GM19240 (cell line): ENCODE results near the gene ADM.

Source experiments
- DNase-seq: peaks from one replicate; pipeline ENCODE4 v3.0.0; 2011; ENCODE audit warnings: low spot score; ENCODE audit not compliant: insufficient read length

Gene ADM

DNA sequence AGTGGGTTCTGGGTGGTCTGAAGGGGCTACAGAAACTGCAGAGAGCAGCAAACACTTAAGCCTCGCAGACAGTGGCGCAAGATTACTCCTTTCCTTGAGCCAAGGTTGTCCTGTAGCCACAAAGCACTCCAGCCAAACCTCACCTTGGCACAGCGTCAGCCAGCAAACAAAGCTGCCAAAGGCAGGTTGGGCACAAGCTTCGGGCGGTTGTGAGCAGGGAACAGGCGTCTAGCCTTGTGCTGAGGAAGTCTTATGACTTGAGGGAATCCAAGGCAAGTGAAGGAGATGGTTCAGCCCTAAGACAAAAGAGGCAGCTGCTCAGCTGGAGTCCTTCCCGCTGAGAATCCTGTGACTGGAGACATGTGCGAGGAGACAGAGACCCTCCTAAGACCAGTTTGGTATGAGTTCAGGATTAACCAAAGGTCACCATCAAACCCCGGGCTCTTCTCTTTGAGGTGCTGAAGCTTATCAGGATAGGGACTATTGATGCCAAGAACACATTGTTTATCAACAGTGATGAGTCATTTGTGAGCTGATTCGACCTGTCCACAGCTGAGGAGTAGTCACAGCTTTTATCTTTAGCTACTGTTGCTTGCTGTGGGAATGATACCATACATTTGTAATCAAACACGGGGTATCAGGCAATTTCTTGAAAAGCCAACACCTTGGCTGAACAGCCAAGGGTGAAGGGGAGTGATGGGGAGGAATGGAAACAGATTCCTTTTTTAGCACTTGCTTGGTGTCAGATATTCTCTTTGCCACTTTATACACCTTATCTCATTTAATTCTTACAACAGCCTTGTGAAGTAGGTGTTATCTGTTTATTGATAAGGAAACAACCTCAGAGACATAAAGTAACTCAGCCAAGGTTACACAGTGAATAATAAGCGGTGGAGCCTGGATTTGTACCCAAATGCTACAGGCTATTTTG is 4.6 kb downstream of the ADM start:
- no peak for DNase-seq

DNA sequence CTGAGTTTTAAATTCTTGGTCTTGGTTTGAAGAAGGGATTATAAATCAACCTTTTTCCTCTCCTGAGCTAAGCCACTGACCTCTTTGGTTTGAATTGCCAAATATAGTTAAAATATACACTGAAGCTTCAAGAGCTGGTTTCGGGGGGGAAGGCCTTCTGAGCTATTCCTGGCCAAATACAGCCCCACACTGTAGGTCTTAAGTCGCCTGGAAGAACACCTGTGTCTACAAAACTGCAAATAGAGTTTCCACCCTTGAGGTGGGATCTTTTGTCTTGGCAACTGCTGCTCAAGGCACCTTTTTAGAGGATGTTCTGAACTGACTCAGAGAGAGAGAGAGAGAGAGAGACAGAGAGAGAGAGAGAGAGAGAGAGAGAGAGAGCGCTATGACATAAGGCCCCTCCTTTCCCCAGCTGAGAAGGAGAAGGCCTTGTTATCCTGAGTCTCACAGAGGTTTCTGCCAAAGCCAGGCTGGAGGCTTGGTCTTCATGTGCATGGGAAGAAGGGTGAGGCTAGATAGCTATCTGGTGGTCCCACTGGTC is 5.5 kb downstream of the ADM start:
- DNase-seq: no peak

DNA sequence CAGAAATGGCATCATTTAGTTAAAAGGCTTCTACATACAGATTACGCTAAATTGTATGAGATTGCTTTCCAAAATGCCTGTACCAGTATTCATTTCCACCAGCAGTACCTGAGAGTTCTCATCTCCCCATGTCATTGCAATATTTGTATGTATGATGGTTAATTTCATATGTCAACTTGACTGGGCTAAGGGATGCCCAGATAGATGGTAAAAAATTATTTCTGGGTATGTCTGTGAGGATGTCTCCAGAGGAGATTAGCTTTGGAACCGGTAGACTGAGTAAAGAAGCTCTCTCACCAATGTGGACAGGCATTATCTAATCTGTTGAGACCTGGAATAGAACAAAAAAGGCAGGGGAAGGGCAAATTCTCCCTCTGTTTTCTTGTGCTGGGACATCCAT is 6.9 kb downstream of the ADM start:
- DNase-seq: no peak

DNA sequence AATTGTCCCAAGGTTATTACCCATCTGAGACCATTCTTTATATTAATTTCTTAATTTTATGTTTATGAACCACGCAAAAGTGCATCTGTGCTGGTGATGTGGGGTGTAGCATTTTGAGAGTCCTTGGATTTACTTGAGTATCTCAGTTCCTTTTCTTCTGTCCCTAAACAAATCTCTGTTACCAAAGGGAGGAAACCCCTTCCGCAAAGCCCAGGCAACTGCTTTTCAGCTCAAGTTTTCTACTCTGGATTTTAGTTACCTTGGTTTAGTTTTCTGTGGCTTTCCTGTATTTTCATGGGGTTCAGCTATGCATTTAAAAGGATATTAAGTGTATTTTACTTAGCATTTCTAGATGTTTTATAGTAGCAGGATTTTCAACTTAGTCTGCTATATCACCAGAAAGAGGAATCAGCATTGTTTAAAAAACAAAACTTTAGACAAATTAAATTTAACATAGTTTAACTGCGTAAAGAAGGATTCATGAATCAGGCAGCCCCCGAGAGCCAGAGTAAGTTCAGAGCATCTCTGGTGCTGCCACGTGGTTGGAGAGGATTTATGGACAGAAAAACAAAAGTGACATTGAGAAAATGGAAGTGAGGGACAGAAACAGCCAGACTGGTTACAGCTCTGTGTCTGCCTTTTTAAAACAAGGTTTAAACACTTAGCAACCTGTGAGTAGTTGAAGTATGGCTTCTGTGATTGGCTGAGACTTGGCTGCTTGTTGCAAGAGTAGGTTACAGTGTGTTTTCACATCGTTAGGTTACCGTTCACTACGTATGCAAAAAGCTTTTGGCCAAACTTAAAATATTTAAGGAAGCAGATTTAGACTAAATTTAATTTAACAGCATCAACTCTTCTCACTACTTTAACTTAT is 9.6 kb downstream of the ADM start:
- no peak for DNase-seq

DNA sequence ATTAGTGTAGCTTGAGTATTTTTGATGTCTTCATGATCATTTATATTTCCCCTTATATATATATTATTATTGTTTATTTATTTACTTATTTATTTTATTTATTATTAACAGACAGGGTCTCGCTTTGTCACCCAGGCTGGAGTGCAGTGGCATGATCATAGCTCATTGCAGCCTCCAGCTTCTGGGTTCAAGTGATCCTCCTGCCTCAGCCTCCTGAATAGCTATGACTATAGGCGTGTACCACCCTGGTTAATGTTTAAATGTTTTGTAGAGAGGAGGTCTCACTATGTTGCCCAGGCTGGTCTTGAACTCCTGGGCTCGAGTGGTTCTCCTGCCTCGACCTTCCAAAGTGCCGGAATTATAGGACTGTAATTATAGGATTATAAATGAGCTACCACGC is 10.2 kb downstream of the ADM start:
- no peak for DNase-seq

DNA sequence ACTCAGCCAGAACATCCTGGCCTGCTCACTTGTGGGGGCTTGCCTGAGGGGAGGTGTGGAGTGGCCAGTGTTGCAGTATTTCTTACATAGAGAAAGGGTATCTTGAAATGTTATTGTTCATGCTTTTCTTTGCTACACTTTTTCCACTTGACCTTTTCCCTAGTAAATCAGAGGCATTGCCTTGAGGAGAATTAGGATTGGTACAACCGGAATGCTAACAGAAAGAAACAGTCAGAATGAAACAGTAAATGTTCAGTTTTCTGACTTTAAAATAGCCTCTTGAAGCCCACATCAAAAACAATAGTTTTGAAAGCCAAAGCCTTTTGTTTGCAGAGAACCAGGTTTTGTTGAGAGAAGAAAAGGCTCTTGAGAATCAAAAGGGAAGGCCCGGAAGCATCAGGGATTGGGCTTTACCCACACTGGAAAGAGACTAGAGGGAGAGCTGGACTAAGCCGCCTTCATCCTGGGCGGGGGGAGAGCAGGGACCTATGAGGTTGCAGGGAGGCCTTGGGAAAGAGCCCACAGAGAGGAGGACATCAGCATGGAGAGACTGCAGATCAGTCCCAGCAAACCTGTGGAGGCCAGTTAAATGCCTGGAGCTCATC is 12.4 kb downstream of the ADM start:
- DNase-seq: no peak

DNA sequence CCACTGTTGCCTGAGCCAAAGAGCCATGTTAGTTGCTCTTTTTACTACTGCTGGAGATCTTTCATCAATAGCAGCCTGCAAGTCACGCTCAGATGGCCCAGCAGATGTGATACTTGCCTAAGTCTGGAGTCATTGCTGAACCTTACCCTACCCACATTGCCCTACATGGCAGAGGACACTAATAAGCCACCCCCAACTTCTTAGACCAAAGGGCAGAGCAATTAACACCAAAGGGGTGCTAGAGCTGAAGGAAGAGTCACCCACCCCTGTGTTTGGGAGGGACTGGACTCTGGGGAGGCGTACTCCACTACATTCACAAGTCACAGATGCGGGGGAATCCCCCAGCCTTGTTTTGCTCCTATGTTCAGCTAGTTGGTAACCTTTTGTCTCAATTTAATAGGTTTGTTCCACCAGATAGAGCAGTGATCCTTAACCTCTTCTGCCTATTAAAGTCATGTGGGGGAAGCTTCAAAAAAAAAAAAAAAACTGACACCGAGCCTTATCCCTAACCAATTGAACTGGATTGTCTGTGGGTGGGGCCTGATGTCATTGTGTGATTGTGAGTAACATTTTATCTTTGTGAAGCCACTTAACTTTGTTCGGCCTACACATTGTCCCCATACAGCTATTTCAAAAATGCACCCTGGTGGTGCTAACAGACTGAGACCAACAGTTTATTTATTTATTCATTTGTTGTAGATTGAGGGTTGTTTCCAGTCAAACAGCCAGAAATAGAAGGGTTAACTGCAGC is 13.1 kb downstream of the ADM start:
- DNase-seq: no peak

DNA sequence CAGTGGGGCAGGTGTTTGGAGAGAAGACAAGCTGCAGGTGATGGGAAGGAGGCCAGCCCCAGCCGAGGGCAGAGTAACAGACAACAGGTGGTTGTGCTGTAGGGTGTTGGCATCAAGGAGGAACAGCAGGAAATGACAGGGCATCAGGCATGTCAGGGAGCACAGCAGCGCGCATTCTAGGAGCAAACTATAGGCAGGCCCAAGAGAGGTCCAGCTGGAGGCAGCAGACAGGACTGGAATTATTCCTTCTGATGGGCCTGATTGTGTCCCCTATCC is 13.6 kb downstream of the ADM start:
- no peak for DNase-seq

DNA sequence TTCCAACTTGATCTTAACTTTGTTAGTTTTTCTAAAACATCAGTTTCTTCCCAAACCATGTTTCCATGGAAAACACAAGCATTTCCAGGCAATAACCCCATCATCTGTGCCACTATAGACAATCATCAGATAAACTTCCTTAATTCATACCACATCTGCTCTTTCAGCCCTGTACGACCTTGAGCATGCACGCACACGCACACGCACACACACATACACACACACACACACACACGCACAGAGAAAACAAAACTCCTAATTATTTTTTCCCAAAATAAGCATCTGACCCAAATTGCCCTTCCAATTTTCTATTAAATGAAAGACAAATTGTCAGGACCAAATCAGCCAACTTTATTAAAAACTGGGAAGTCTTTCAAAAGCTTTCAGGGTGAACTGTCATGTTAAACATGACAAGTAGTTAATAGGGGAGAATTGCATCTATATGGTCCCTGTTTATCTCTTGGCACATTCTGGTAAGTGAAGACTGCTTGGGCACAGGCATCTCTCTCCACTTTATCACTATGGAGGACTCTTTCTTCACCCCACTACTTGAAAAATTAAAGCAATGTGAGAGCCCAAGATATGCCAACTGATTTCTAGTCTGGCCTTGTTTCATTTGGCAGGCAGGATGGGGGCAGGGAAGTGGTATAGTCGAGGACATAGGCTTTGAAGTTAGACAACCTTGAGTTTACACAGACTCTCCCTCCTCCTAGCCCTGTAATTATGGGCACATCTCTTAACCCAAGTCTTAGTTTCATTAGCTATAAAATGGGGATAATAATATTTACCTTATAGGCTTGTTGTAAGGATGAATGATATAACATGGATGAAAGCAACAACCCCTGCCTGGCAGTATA is 15.1 kb downstream of the ADM start:
- DNase-seq: no peak

DNA sequence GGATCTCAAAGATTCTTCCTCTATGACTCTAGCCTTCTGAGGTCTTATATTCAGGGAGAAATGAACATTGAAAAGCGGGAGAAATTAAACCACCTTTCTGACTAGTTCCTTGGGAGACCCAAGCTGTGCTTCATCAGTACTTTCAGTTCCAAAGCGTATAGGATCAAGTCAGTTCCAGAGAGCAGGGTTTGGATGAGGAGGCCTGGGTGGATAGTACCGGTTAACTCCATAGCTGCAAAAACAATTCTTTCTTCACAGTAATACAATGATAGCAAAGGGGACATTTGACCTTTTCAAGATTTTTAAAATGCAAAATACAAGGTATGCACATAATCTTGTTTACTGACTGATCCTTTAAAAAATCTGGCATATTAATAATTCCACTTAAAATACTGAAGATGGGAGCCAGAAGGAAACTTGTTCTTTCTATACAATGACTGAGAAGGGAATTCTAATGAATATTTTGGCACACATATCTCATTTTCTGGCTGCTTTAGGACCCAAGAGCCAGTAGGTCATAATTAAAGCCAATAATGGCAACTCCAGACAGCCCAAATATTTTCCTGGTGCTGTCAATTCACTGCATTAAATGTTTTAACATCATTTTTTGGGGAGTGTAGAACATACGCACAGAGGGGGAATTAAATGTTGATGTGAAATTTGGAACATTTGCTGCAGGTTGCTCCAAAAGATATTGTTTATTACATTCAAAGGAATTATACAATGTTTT is 16.0 kb downstream of the ADM start:
- DNase-seq: no peak

DNA sequence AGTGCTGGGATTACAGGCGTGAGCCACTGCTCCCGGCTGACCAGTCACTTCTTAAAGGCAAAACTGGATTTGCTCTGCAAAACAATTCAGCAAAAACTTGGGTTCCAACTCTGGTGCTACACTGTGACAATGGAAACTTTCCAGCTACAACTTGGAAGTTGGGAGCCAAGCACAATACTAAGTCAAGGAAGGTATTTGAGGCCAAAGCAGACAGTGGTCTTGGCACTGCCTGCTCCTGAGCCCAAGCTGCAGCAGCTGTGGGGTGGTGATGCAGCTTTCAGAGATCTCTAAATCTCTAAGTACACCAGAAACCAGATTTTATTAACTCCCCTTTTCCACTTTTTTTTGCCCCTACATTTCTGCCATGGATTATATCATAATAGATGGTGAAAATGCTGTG is 17.5 kb downstream of the ADM start:
- no peak for DNase-seq

DNA sequence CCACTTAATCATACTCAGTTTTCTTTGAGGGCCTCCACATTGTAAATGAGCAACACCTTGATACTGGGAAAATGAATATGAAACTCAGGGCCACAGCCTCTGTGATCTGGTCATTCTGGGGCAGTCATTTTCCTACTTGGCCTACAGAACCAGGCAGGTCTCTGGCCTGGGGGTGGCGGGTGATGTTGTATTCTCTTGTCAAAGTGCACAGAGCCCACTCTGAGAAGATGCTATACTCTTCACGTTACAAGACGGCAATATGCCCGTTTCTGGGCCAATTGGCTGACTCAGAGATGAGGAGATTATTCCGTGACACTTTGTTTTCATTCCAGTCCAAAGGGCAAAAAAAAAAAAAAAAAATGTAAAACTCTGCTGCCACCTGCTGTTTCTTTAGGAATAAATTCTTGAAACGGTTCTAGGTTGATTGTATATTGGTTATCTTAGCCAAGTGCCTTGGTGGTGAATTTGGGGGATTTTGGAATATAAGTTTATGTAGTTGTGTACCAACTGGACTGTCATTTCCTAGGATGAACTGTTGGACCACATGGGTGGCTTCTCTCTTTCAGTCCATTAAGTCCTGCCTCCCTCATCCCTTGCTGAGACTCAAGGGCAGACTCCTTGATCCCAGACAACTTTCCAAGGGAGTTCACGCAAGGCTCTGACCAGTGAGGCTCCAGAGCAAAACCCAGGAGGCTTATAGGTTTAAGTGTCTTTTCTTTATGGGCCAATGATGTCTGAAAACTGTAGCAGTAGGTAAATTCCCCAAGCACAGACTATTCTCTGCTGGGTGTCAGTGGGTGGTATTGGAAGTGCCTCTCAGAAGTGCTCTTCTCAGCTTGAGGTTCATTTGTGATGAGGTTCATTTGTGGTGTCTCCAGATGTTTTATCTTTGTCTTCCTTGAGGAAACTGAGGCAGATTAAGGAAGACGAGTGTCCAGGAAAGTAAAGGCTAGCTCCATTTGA is 18.2 kb downstream of the ADM start:
- no peak for DNase-seq

DNA sequence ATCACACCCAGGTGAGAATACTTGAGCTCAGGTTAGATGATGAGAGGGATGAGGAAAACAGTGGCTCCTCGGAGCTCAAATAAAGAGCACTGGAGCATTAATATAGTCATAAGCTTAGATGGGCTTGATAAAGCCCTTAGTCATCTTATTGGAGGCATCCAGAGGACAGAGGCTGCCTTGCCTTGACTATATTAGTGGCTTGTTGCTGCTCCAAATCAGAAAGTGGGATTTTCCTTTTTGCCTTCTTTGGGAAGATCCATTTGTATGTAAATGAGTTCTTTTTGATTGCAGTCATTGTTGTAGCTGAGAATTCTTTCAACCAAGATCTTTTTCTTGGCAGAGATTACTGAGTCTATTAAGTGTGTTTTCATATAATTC is 18.9 kb downstream of the ADM start:
- DNase-seq: no peak

DNA sequence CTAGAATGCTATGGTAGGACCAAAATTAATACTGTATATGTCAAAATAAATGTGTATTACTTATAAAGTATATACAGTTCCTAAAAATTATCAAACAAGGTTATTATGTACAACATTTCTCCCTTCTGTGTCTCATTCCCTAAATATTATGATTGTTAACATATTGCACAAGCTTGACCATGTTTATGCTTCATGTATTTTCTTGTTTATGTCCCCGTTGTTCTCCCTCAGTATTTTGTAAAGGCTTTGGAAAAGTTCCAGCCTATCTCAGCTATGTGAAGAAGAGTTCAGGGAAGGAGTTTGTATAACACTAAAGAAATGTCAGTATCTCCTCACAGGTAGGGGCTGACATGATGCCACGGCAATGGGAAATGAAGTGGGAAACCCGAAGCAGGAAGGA is 19.6 kb downstream of the ADM start:
- no peak for DNase-seq

DNA sequence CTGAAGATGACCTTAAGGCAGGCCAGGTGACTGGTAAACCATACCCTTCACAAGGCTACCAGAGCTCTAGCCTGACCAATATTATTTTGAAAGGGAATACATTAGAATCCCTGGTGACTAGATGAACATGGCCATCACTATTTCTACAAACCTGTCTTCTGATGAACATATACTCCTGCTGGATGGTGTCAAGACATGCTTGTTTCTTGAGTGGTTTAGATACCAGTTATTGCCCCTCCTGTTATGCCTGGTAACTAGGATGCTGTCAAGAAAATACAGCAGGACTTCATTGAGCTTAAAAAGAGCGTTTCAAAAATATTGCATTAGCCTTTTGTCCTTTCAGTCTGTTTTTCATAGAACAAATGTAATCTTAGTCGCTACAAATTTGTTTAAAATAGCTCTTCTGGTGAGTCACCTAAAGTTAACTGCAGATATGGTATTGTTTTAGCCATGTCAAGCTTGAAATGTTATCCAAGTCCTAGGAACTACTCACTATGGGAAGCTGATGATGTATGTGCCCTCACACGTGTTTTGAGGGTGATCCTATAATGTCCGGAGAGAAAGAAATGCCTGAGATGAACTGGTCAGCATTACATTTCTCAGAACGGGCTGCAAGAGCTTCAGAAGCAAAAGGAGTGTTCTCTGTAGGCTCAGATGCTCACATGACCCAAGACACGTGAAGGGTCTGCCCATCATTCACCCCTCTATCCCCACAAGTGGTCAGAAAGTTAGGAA is 20.6 kb downstream of the ADM start:
- DNase-seq: no peak

DNA sequence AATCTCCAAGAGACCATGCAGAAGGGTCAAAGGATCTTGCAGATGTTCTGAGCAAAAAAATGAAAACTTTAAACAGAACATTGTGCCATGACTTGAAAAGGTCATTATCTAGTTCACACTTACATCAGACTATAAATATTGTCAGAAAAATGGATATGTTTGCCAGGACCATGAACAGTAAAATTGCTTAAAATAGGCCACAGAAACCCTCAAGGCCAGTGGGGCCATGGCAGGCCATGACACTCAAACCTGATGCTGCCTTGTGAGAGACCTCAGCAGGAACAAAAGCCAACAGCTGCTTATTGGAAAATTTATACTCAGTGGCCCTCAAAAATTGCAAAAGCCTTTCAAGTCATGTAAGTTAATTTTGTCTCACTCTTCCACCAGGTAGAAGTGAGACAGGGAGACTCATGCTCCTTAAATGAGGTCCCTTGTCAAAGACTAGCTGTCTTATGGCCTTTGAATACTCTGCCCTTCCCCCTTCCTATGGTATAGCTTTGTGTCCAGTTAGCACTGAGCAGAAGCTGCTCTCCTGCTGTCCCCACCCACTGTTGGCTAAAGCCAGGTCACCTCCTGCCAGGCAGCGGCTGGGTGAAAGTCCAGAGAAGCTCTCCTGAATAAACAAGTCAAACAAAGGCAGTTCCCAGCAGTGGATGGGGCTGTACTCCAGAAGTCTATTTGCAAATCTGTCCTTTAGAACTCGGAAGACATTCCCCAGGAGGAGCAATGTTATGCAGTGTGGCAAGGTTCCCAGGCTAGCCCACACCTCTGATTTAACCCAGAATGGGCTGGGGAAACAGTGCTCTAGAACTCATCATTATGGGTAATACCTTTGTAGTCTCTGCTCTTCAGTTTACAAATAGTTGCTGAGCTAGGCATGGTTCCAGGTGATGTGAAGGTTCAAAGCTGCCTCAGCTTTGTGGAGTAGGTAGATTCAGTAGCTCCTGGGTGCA is 21.4 kb downstream of the ADM start:
- DNase-seq: no peak

DNA sequence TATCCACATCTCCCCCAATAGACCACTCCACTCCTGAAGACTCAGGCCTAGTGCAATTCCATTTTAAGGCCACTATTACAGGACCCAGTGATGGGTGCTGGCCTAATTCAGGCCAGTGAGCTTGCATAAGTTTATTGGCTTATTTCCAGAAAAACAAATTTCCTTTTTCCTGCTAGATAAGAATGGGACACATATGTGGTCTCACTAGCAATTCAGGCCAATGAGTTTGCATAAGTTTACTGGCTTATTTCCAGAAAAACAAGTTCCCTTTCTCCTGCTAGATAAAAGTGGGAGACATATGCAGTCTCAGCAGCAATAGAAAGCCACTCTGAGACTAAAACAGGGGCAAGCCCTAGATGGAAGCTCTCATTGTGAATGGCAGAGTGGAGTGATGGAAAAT is 22.4 kb downstream of the ADM start:
- DNase-seq: no peak
